ENCODE results near the gene GRIK4. TPM values are rescaled to one million over a fixed set of nuclear protein-coding genes. Genes with fewer than 3 reads are reported as not detected.
"Not testable (repeated sequence)": the region's sequence is repeated elsewhere in the genome, so short reads cannot be mapped to it uniquely, and the experiment has no call there.

GRIK4 gene
- polyA plus RNA-seq, 1 donor, result 0.94 TPM

GRCh38 chr11:120486138-120486537, 25.4 kb upstream of the GRIK4 start:
- peaks cover 36% of the 10 kb centered on the region for H3K36me3 ChIP-seq (ENCODE audit: control insufficient read depth, insufficient read depth, low read length)
- WGBS (ENCODE audit: insufficient coverage, low lambda C conversion rate), result no CpG with 5 or more reads among the region's 5 CpGs
- no peak overlapping the region for H3K27ac ChIP-seq (ENCODE audit: low read length)
- H3K4me1 ChIP-seq (ENCODE audit: control insufficient read depth, insufficient read depth, low read length), result no peaks in the 10 kb centered on the region
- no peak overlapping the region for H3K4me3 ChIP-seq (ENCODE audit: low read length)
- DNase-seq, result no peak
- H3K9me3 ChIP-seq (ENCODE audit: control insufficient read depth, low read depth, low read length), result no peaks in the 10 kb centered on the region
- no peaks in the 10 kb centered on the region for H3K27me3 ChIP-seq (ENCODE audit: control insufficient read depth, insufficient read depth, low read length)

DNA sequence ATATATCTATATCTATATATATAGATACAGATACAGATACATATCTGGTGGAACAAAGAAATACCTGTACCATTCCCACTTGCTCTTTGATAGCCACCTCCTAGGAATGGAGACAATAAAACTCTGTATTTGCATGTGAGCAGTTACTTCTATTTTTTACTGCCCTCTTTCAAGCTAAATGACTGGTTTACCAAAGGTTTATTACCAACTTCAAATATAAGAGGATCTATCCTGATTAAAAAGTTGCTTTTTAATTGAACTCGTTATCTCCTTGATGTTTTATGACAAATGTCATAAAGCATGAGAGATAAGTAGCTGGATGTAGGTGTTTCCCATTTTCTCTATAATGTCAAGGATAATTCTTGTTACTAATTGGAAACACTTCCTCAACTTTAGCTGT, 21.7 kb upstream of the GRIK4 start:
- Histone ChIP-seq H3K27me3 (ENCODE audit: control insufficient read depth, insufficient read depth, low read length) (no peaks in the 10 kb centered on the region), H3K36me3 (ENCODE audit: control insufficient read depth, insufficient read depth, low read length) (peaks cover 16% of the 10 kb centered on the region), H3K27ac (ENCODE audit: low read length) (no peak overlapping the region), H3K9me3 (ENCODE audit: control insufficient read depth, low read depth, low read length) (no peaks in the 10 kb centered on the region), H3K4me1 (ENCODE audit: control insufficient read depth, insufficient read depth, low read length) (no peaks in the 10 kb centered on the region), H3K4me3 (ENCODE audit: low read length) (no peak overlapping the region)
- DNase-seq, result peak in 1 of 2 donors; percentile 45
- WGBS (ENCODE audit: insufficient coverage, low lambda C conversion rate), result 0% methylated on average over 1 of the region's 1 CpG

- no peak for DNase-seq
- Histone ChIP-seq H3K4me3 (ENCODE audit: low read length) (no peak overlapping the region), H3K27ac (ENCODE audit: low read length) (no peak overlapping the region), H3K4me1 (ENCODE audit: control insufficient read depth, insufficient read depth, low read length) (no peaks in the 10 kb centered on the region), H3K27me3 (ENCODE audit: control insufficient read depth, insufficient read depth, low read length) (no peaks in the 10 kb centered on the region), H3K36me3 (ENCODE audit: control insufficient read depth, insufficient read depth, low read length) (no peaks in the 10 kb centered on the region), H3K9me3 (ENCODE audit: control insufficient read depth, low read depth, low read length) (no peaks in the 10 kb centered on the region)
- 17% methylated on average over 1 of the region's 3 CpGs for WGBS (ENCODE audit: insufficient coverage, low lambda C conversion rate)
These were observed 19.1 kb upstream of the GRIK4 start for GRCh38 chr11:120492486-120492885.

GRCh38 chr11:120494595-120494994, 17.0 kb upstream of the GRIK4 start:
- Histone ChIP-seq H3K36me3 (ENCODE audit: control insufficient read depth, insufficient read depth, low read length) (no peaks in the 10 kb centered on the region), H3K27ac (ENCODE audit: low read length) (no peak overlapping the region), H3K27me3 (ENCODE audit: control insufficient read depth, insufficient read depth, low read length) (no peaks in the 10 kb centered on the region), H3K9me3 (ENCODE audit: control insufficient read depth, low read depth, low read length) (no peaks in the 10 kb centered on the region), H3K4me3 (ENCODE audit: low read length) (no peak overlapping the region), H3K4me1 (ENCODE audit: control insufficient read depth, insufficient read depth, low read length) (no peaks in the 10 kb centered on the region)
- DNase-seq, result no peak
- WGBS (ENCODE audit: insufficient coverage, low lambda C conversion rate), result no CpG with 5 or more reads among the region's 2 CpGs

- DNase-seq, result no peak
- Histone ChIP-seq H3K27me3 (ENCODE audit: control insufficient read depth, insufficient read depth, low read length) (no peaks in the 10 kb centered on the region), H3K4me3 (ENCODE audit: low read length) (no peak overlapping the region), H3K27ac (ENCODE audit: low read length) (no peak overlapping the region), H3K4me1 (ENCODE audit: control insufficient read depth, insufficient read depth, low read length) (no peaks in the 10 kb centered on the region), H3K36me3 (ENCODE audit: control insufficient read depth, insufficient read depth, low read length) (no peaks in the 10 kb centered on the region), H3K9me3 (ENCODE audit: control insufficient read depth, low read depth, low read length) (no peaks in the 10 kb centered on the region)
- no CpG with 5 or more reads among the region's 8 CpGs for WGBS (ENCODE audit: insufficient coverage, low lambda C conversion rate)
These were observed 12.5 kb upstream of the GRIK4 start for GRCh38 chr11:120499088-120499487.

GRCh38 chr11:120499859-120500258, 11.7 kb upstream of the GRIK4 start:
- Histone ChIP-seq H3K27ac (ENCODE audit: low read length) (no peak overlapping the region), H3K27me3 (ENCODE audit: control insufficient read depth, insufficient read depth, low read length) (no peaks in the 10 kb centered on the region), H3K36me3 (ENCODE audit: control insufficient read depth, insufficient read depth, low read length) (no peaks in the 10 kb centered on the region), H3K4me3 (ENCODE audit: low read length) (no peak overlapping the region), H3K9me3 (ENCODE audit: control insufficient read depth, low read depth, low read length) (no peaks in the 10 kb centered on the region), H3K4me1 (ENCODE audit: control insufficient read depth, insufficient read depth, low read length) (no peaks in the 10 kb centered on the region)
- WGBS (ENCODE audit: insufficient coverage, low lambda C conversion rate), result no CpG with 5 or more reads among the region's 5 CpGs
- DNase-seq, result no peak

DNA sequence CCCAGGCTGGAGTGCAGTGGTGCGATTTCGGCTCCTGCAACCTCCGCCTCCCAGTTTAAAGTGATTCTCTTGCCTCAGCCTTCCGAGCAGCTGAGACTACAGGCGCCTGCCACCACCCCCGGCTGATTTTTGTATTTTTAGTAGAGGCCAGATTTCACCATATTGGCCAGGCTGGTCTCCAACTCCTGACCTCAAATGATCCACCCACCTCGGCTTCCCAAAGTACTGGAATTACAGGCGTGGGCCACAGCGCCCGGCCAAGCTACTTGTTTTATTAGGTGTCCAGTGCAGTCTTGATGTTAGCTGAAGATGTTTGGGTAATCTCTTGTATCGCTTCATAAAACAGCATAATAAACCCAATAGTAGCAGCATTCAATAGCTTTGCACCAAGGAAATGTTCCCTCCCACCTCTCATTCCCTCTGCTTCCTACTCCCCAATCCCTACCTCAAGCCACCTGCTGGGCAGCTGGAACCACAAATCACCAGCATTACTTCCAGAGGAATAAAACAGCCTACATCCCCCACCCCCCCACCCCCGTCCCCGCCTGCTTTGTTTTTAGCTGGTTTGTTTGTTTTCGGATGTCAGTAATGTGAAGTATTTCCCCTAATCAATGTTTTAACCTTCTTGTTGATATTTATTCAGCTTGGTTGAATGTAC, 11.0 kb upstream of the GRIK4 start:
- no peaks in the 10 kb centered on the region for H3K4me1 ChIP-seq (ENCODE audit: control insufficient read depth, insufficient read depth, low read length)
- no peaks in the 10 kb centered on the region for H3K9me3 ChIP-seq (ENCODE audit: control insufficient read depth, low read depth, low read length)
- H3K27ac ChIP-seq (ENCODE audit: low read length), result no peak overlapping the region
- no peak overlapping the region for H3K4me3 ChIP-seq (ENCODE audit: low read length)
- no peaks in the 10 kb centered on the region for H3K36me3 ChIP-seq (ENCODE audit: control insufficient read depth, insufficient read depth, low read length)
- H3K27me3 ChIP-seq (ENCODE audit: control insufficient read depth, insufficient read depth, low read length), result no peaks in the 10 kb centered on the region
- no peak for DNase-seq
- no CpG with 5 or more reads among the region's 14 CpGs for WGBS (ENCODE audit: insufficient coverage, low lambda C conversion rate)

DNA sequence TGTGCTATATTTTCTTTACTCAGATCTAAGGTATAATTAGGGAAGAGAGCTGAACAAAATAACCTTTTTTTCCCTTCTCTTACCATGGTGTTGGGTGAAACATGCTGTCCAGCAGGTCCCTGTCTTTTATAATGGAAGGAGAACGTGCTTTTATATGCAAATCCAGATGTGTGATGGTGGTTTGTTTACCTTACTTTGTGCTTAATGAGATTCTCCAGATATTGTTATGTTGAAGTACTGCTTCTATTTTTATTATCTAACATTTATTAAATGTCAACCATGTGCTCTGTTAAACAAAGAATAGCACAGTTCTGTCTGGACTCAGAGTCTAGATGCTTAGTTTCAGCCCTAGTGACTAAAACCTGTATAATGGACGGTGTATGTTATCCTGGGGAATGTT, 10.1 kb upstream of the GRIK4 start:
- H3K27ac ChIP-seq (ENCODE audit: low read length), result no peak overlapping the region

DNA sequence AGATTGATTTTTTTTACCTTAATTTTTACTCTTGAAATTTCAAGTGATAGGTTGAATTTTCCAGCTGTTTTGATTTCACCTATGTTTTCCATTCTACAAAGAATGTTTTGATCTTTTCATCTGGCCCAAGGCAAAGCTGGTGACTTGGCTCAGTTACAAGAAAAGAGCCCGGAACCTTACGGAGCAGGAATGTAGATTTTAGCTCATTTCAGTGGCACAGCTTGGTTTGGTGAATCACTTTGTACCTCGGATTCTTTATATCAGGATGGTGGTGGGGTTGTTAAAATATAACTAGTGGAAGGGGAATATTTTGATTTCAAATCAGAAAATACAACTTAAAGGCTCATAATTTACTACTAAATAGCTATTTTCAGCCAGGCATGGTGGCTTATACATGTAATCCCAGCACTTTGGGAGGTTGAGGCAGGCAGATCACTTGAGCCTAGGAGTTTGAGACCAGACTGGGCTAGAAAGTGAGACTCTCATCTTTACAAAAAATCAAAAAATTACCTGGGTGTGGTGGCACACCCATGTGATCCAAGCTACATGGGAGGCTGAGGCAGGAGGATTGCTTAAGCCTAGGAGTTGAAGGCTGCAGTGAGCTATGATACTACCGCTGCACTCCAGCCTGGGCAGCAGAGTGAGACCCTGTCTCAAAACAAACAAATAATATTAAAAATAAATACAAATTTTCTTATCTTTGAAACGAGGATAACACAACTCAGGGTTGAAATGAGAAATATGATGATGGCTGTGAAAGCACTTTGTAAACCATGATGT, 9.4 kb upstream of the GRIK4 start:
- Histone ChIP-seq H3K27me3 (ENCODE audit: control insufficient read depth, insufficient read depth, low read length) (no peaks in the 10 kb centered on the region), H3K4me3 (ENCODE audit: low read length) (no peak overlapping the region), H3K27ac (ENCODE audit: low read length) (no peak overlapping the region), H3K36me3 (ENCODE audit: control insufficient read depth, insufficient read depth, low read length) (no peaks in the 10 kb centered on the region), H3K4me1 (ENCODE audit: control insufficient read depth, insufficient read depth, low read length) (no peaks in the 10 kb centered on the region), H3K9me3 (ENCODE audit: control insufficient read depth, low read depth, low read length) (no peaks in the 10 kb centered on the region)
- no peak for DNase-seq
- 40% methylated on average over 1 of the region's 5 CpGs for WGBS (ENCODE audit: insufficient coverage, low lambda C conversion rate)

More for the DNA sequence above, 10.1 kb upstream of the GRIK4 start:
- H3K4me1 ChIP-seq (ENCODE audit: control insufficient read depth, insufficient read depth, low read length), result no peaks in the 10 kb centered on the region
- no peak for DNase-seq
- no peaks in the 10 kb centered on the region for H3K36me3 ChIP-seq (ENCODE audit: control insufficient read depth, insufficient read depth, low read length)
- no peak overlapping the region for H3K4me3 ChIP-seq (ENCODE audit: low read length)
- H3K9me3 ChIP-seq (ENCODE audit: control insufficient read depth, low read depth, low read length), result no peaks in the 10 kb centered on the region
- 100% methylated on average over 1 of the region's 2 CpGs for WGBS (ENCODE audit: insufficient coverage, low lambda C conversion rate)
- no peaks in the 10 kb centered on the region for H3K27me3 ChIP-seq (ENCODE audit: control insufficient read depth, insufficient read depth, low read length)

DNA sequence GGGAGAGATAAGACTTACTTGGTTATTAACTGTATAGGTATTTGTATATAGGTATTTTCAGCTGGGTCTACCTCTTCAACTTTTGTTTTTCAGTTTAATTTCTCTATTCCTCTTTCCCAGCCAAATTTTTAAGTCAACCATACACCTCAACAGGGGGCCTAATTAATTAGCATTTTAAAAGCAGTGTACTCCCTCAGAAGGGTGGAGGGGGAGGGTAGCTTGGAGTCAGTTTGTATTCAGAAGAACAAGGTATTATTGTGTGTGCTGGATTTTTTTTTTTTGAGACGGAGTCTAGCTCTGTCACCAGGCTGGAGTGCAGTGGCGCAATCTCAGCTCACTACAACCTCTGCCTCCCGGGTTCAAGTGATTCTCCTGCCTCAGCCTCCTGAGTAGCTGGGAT, 8.0 kb upstream of the GRIK4 start:
- H3K4me1 ChIP-seq (ENCODE audit: control insufficient read depth, insufficient read depth, low read length); H3K9me3 ChIP-seq (ENCODE audit: control insufficient read depth, low read depth, low read length); DNase-seq; H3K36me3 ChIP-seq (ENCODE audit: control insufficient read depth, insufficient read depth, low read length); H3K27me3 ChIP-seq (ENCODE audit: control insufficient read depth, insufficient read depth, low read length); H3K27ac ChIP-seq (ENCODE audit: low read length); H3K4me3 ChIP-seq (ENCODE audit: low read length): not testable (repeated sequence)
- no CpG with 5 or more reads among the region's 3 CpGs for WGBS (ENCODE audit: insufficient coverage, low lambda C conversion rate)
